Endothelial cell (in vitro differentiated cells): ENCODE data around the gene SH3RF1. TPM values are rescaled to one million over a fixed set of nuclear protein-coding genes. Genes with fewer than 3 reads are reported as not detected.

Experiments
- DNase-seq: peaks from one replicate; pipeline ENCODE4 v3.0.0; 2021; ENCODE audit warnings: low spot score
- H3K27ac Mint-ChIP-seq: one replicate; pipeline ENCODE4 v1.8.0; 2021; ENCODE audit warnings: mixed read lengths, inconsistent platforms; ENCODE audit not compliant: unreplicated experiment
- H3K27me3 Mint-ChIP-seq: one replicate; pipeline ENCODE4 v1.8.0; 2021; ENCODE audit warnings: mild to moderate bottlenecking, moderate library complexity, mixed read lengths, inconsistent platforms; ENCODE audit not compliant: unreplicated experiment
- H3K36me3 Mint-ChIP-seq: one replicate; pipeline ENCODE4 v1.8.0; 2021; ENCODE audit warnings: mild to moderate bottlenecking, low read depth, mixed read lengths, inconsistent platforms; ENCODE audit not compliant: unreplicated experiment
- H3K4me1 Mint-ChIP-seq: one replicate; pipeline ENCODE4 v1.8.0; 2021; ENCODE audit warnings: mild to moderate bottlenecking, mixed read lengths, inconsistent platforms; ENCODE audit not compliant: unreplicated experiment
- H3K4me3 Mint-ChIP-seq: one replicate; pipeline ENCODE4 v1.8.0; 2021; ENCODE audit warnings: mild to moderate bottlenecking, mixed read lengths, inconsistent platforms; ENCODE audit not compliant: unreplicated experiment
- H3K9me3 Mint-ChIP-seq: one replicate; pipeline ENCODE4 v1.8.0; 2021; ENCODE audit warnings: mixed read lengths, inconsistent platforms; ENCODE audit not compliant: unreplicated experiment
- total RNA-seq: library from RNA; stranded (reverse); fragmentation: NEBNext Ultra II Directional; extraction: Animal tissue kit (Norgen Biotek cat#: 25700); gene quantifications from one replicate; pipeline ENCODE4 v1.2.1, GENCODE V29; 2021; ENCODE audit not compliant: unreplicated experiment
- TF ChIP-seq, protein P1 (sequence below): fragments of 200-600 bp; sonication (generic); IDR thresholded peaks from one replicate; pipeline ENCODE4 v1.5.0; 2021; ENCODE audit warnings: antibody characterized with exemption; ENCODE audit not compliant: unreplicated experiment

The SH3RF1 gene
- total RNA-seq, 1 donor from 2014 or later = 23.5 TPM

DNA sequence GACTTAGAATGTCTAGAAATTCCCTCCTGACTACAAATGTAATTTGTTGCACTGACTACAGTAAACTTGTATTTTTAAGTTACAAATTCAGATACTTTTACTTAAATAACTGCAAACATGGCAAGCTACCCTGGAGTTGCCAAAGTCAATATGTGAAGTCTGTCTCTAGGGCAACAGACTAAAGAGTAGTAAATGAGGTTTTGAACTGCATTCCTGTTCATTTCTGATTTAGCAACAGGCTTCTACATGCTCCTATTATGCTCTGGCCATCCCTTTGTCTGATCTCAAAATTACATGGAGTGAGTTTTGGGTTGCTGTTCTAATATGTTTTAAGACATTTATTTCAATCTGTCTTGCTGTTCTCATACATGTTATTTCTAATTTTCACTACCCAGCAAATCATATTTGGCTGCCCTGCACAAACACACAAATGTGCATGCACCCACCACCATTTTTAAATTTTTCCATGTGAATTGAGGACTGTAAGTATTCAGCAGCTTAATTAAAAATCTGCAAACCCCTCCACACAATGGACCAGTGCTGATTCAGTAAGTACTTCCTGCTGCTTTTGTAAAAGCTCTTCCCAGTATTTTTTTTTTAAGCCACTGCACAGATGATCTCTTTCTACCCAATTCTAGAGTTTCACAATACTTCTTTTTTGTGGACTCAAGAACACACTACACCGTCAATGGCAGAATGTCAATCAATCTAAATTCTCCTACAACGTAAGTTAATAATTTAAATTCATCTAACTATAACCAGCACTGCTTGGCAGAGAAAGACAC lies 26.7 kb downstream of the SH3RF1 start:
- Mint-ChIP-seq H3K9me3 (no peaks in the 10 kb centered on the region), H3K4me1 (peaks cover 26% of the 10 kb centered on the region), H3K27ac (peak overlapping the region; percentile 76), H3K27me3 (no peaks in the 10 kb centered on the region), H3K36me3 (peaks cover 12% of the 10 kb centered on the region), H3K4me3 (no peak overlapping the region)
- TF ChIP-seq, protein P1, sequence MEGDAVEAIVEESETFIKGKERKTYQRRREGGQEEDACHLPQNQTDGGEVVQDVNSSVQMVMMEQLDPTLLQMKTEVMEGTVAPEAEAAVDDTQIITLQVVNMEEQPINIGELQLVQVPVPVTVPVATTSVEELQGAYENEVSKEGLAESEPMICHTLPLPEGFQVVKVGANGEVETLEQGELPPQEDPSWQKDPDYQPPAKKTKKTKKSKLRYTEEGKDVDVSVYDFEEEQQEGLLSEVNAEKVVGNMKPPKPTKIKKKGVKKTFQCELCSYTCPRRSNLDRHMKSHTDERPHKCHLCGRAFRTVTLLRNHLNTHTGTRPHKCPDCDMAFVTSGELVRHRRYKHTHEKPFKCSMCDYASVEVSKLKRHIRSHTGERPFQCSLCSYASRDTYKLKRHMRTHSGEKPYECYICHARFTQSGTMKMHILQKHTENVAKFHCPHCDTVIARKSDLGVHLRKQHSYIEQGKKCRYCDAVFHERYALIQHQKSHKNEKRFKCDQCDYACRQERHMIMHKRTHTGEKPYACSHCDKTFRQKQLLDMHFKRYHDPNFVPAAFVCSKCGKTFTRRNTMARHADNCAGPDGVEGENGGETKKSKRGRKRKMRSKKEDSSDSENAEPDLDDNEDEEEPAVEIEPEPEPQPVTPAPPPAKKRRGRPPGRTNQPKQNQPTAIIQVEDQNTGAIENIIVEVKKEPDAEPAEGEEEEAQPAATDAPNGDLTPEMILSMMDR = no peak
- no peak for DNase-seq

GRCh38 chr4:169241464-169241863 lies 29.3 kb downstream of the SH3RF1 start:
- H3K36me3 Mint-ChIP-seq = peaks cover 4% of the 10 kb centered on the region
- H3K9me3 Mint-ChIP-seq = no peaks in the 10 kb centered on the region
- H3K4me3 Mint-ChIP-seq = no peak overlapping the region
- peaks cover 16% of the 10 kb centered on the region for H3K4me1 Mint-ChIP-seq
- H3K27me3 Mint-ChIP-seq = no peaks in the 10 kb centered on the region
- TF ChIP-seq, protein P1 = no peak
- no peak for DNase-seq
- no peak overlapping the region for H3K27ac Mint-ChIP-seq

- DNase-seq = no peak
- no peaks in the 10 kb centered on the region for H3K27me3 Mint-ChIP-seq
- H3K36me3 Mint-ChIP-seq = peaks cover 4% of the 10 kb centered on the region
- H3K9me3 Mint-ChIP-seq = no peaks in the 10 kb centered on the region
- no peak overlapping the region for H3K27ac Mint-ChIP-seq
- H3K4me3 Mint-ChIP-seq = no peak overlapping the region
- TF ChIP-seq, protein P1 = no peak
- H3K4me1 Mint-ChIP-seq = peaks cover 10% of the 10 kb centered on the region
These were observed 31.4 kb downstream of the SH3RF1 start for GRCh38 chr4:169239221-169239905.

- Mint-ChIP-seq H3K27ac (no peak overlapping the region), H3K4me1 (peaks cover 9% of the 10 kb centered on the region), H3K9me3 (no peaks in the 10 kb centered on the region), H3K27me3 (no peaks in the 10 kb centered on the region), H3K4me3 (no peak overlapping the region), H3K36me3 (peaks cover 4% of the 10 kb centered on the region)
- TF ChIP-seq, protein P1 = no peak
- no peak for DNase-seq
These were observed 32.3 kb downstream of the SH3RF1 start for GRCh38 chr4:169238445-169238844.
